Measurements from ENCODE around the gene DIPK1B. TPM values are rescaled to one million over a fixed set of nuclear protein-coding genes. Genes with fewer than 3 reads are reported as not detected.

Gene DIPK1B
- polyA plus RNA-seq (65.1 and 78.7 TPM in 2 replicates), polyA minus RNA-seq (46.5 and 48.0 TPM in 2 replicates)

- H3K9me2 ChIP-seq (ENCODE audit: insufficient read depth, low read length), result no peaks in the 10 kb centered on the region
- no peaks in the 10 kb centered on the region for H3K27me3 ChIP-seq (ENCODE audit: insufficient read depth, low read depth, low read length)
- H3F3A ChIP-seq (ENCODE audit: insufficient read depth, low read length, poor library complexity, severe bottlenecking), result no peaks in the 10 kb centered on the region
- no peak for TF ChIP-seq TAF1 (IDR thresholded peaks at IDR 0.05; ENCODE audit: low read depth)
- peak; percentile 24 for TF ChIP-seq CTCF (IDR thresholded peaks at IDR 0.05; ENCODE audit: poor library complexity, severe bottlenecking)
- TF ChIP-seq REST (IDR thresholded peaks at IDR 0.05; ENCODE audit: borderline replicate concordance), result no peak
- TF ChIP-seq RAD21 (conservative IDR thresholded peaks at IDR 0.05), result no peak
- TF ChIP-seq POLR2AphosphoS5 (IDR thresholded peaks at IDR 0.05), result no peak
- peak; percentile 58 for TF ChIP-seq MXI1 (conservative IDR thresholded peaks at IDR 0.05; ENCODE audit: poor library complexity, severe bottlenecking)
- no peak for TF ChIP-seq EZH2 (IDR thresholded peaks at IDR 0.05; ENCODE audit: borderline replicate concordance, insufficient read depth, low read length, poor library complexity, severe bottlenecking)
- TF ChIP-seq SMC3 (conservative IDR thresholded peaks at IDR 0.05; ENCODE audit: poor library complexity), result no peak
- no peak for TF ChIP-seq EP300 (conservative IDR thresholded peaks at IDR 0.05; ENCODE audit: poor library complexity, severe bottlenecking)
- no peaks in the 10 kb centered on the region for H4K20me1 ChIP-seq (ENCODE audit: insufficient read depth)
- peaks cover 29% of the 10 kb centered on the region for H3K79me2 ChIP-seq (replicated peaks; ENCODE audit: insufficient read depth, low read length)
- peak within 1 kb of the TSS; percentile 82 for H3K9ac ChIP-seq (ENCODE audit: low read length)
- peak within 1 kb of the TSS; percentile 98 for H3K4me2 ChIP-seq (ENCODE audit: low read length)
- peak within 1 kb of the TSS; percentile 92 for H3K4me3 ChIP-seq (ENCODE audit: low read length)
- H3K27ac ChIP-seq (ENCODE audit: low read length), result peak within 1 kb of the TSS; percentile 31
- peak within 1 kb of the TSS; percentile 54 for H2AFZ ChIP-seq (ENCODE audit: low read depth, low read length)
- no peaks in the 10 kb centered on the region for H3K36me3 ChIP-seq (ENCODE audit: insufficient read depth, low read length)
- H3K9me3 ChIP-seq (ENCODE audit: low read length), result no peaks in the 10 kb centered on the region
Observed at GRCh38 chr9:136711751-136712689, at the start of gene DIPK1B. DIPK1B (plus strand) TSS chr9:136712572; CDS start chr9:136712666, 94 bp downstream.

GRCh38 chr9:136662656-136663581, 49.5 kb upstream of the DIPK1B start, which contains the start of gene EGFL7:
EGFL7 (plus strand) TSS chr9:136662916; CDS start chr9:136668283, 5,367 bp downstream.
- H3K9ac ChIP-seq (ENCODE audit: low read length), result no peak within 1 kb of the TSS
- H3K79me2 ChIP-seq (replicated peaks; ENCODE audit: insufficient read depth, low read length), result no peaks in the 10 kb centered on the region
- TF ChIP-seq SMC3 (conservative IDR thresholded peaks at IDR 0.05; ENCODE audit: poor library complexity) (no peak), CTCF (IDR thresholded peaks at IDR 0.05; ENCODE audit: poor library complexity, severe bottlenecking) (no peak), POLR2AphosphoS5 (IDR thresholded peaks at IDR 0.05) (no peak)
- H2AFZ ChIP-seq (ENCODE audit: low read depth, low read length), result no peak within 1 kb of the TSS
- H3K36me3 ChIP-seq (ENCODE audit: insufficient read depth, low read length), result no peaks in the 10 kb centered on the region
- H3K9me2 ChIP-seq (ENCODE audit: insufficient read depth, low read length), result no peaks in the 10 kb centered on the region
- no peaks in the 10 kb centered on the region for H3F3A ChIP-seq (ENCODE audit: insufficient read depth, low read length, poor library complexity, severe bottlenecking)
- no peak within 1 kb of the TSS for H3K4me3 ChIP-seq (ENCODE audit: low read length)
- no peak within 1 kb of the TSS for H3K27ac ChIP-seq (ENCODE audit: low read length)
- H3K27me3 ChIP-seq (ENCODE audit: insufficient read depth, low read depth, low read length), result no peaks in the 10 kb centered on the region
- no peak within 1 kb of the TSS for H3K4me2 ChIP-seq (ENCODE audit: low read length)
- no peaks in the 10 kb centered on the region for H3K9me3 ChIP-seq (ENCODE audit: low read length)
- H4K20me1 ChIP-seq (ENCODE audit: insufficient read depth), result no peaks in the 10 kb centered on the region

All from neural cell (in vitro differentiated cells).